Erythroblast (primary cell): Measurements from ENCODE around the gene AKAP11.

Source experiments
- GATA1 ChIP-seq: IDR thresholded peaks from 2 replicates; pipeline ENCODE4 v1.6.1; 2011; ENCODE audit warnings: low read depth, mild to moderate bottlenecking, control low read depth, low read length, moderate library complexity
- POLR2A ChIP-seq: IDR thresholded peaks from 2 replicates; pipeline ENCODE4 v1.6.1; 2011; ENCODE audit warnings: mild to moderate bottlenecking, low read length

GRCh38 chr13:42350141-42350540 lies 78.2 kb downstream of the AKAP11 start:
- TF ChIP-seq POLR2A (no peak), GATA1 (no peak)
